HG03097 (cell line): ENCODE data around the gene STAT1.

ENCODE experiments used
- ATAC-seq: cut with Tn5 transposase; IDR thresholded peaks from one replicate; pipeline ENCODE4 v1.9.1; 2021; ENCODE audit not compliant: unreplicated experiment, low FRiP score

The STAT1 gene

GRCh38 chr2:190929919-190930318, 84.1 kb downstream of the STAT1 start:
- no peak for ATAC-seq

- ATAC-seq: no peak
These were observed 86.7 kb downstream of the STAT1 start for GRCh38 chr2:190927301-190927700.

DNA sequence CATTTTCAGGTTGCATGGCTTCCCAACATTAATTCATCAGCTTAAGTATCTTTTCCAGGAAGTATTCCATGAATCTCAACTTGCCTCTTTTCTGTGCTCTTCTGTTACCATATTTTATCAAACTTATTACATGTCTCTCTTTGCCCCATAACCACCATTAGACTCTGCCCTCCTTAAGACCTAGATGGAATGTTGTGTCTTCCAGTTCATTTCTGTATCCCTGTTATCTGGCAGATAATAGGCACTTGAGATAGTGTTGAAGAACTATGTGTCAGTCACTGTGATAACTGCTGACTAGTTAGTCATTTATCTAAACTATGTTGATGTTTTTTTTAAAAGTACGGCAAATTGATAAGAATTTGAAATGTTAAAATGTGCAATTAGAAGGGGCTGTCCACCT, 91.6 kb downstream of the STAT1 start:
- ATAC-seq: no peak

DNA sequence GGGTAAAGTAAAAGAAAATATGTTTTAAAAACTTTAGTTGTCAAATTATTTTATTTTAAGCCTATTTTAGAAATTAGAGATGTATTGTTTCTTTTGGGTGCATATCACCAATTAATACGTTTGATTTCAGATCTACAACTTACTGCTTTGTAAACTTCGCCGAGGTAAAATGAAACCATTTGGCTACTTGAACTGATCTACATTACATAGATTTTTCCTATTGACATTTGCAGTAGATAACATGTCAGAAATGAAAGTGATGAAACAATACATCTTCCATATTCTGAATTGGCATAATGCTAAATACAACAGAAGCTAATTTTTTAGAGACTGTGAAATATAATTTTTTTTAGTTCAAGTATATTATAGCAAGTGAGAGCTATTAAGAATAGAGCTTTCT, 93.9 kb downstream of the STAT1 start:
- ATAC-seq: no peak
